IMR-90 (cell line): ENCODE data around the gene TSPEAR.

Source experiments
- POLR2A ChIP-seq: IDR thresholded peaks from 2 replicates; pipeline ENCODE4 v1.6.1; 2012; ENCODE audit warnings: mild to moderate bottlenecking, low read depth, low read length
- TF ChIP-seq, protein P1 (sequence below): conservative IDR thresholded peaks from 2 replicates; pipeline ENCODE4 v1.5.1; 2012; ENCODE audit warnings: mild to moderate bottlenecking, low read depth, low read length, improper control_type of control experiment

GRCh38 chr21:44589586-44590305 lies 121.6 kb downstream of the TSPEAR start:
- no peak for TF ChIP-seq POLR2A
- TF ChIP-seq, protein P1, sequence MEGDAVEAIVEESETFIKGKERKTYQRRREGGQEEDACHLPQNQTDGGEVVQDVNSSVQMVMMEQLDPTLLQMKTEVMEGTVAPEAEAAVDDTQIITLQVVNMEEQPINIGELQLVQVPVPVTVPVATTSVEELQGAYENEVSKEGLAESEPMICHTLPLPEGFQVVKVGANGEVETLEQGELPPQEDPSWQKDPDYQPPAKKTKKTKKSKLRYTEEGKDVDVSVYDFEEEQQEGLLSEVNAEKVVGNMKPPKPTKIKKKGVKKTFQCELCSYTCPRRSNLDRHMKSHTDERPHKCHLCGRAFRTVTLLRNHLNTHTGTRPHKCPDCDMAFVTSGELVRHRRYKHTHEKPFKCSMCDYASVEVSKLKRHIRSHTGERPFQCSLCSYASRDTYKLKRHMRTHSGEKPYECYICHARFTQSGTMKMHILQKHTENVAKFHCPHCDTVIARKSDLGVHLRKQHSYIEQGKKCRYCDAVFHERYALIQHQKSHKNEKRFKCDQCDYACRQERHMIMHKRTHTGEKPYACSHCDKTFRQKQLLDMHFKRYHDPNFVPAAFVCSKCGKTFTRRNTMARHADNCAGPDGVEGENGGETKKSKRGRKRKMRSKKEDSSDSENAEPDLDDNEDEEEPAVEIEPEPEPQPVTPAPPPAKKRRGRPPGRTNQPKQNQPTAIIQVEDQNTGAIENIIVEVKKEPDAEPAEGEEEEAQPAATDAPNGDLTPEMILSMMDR, result no peak
